ENCODE measurements around the gene MRPS26. TPM values are rescaled to one million over a fixed set of nuclear protein-coding genes. Genes with fewer than 3 reads are reported as not detected.

MRPS26 gene
- total and polyA plus RNA-seq, 2 of the 13 experiments (the other 11 are each of a cell fraction or from before 2014, with no cell fraction given): 89.8 to 187 TPM

DNA sequence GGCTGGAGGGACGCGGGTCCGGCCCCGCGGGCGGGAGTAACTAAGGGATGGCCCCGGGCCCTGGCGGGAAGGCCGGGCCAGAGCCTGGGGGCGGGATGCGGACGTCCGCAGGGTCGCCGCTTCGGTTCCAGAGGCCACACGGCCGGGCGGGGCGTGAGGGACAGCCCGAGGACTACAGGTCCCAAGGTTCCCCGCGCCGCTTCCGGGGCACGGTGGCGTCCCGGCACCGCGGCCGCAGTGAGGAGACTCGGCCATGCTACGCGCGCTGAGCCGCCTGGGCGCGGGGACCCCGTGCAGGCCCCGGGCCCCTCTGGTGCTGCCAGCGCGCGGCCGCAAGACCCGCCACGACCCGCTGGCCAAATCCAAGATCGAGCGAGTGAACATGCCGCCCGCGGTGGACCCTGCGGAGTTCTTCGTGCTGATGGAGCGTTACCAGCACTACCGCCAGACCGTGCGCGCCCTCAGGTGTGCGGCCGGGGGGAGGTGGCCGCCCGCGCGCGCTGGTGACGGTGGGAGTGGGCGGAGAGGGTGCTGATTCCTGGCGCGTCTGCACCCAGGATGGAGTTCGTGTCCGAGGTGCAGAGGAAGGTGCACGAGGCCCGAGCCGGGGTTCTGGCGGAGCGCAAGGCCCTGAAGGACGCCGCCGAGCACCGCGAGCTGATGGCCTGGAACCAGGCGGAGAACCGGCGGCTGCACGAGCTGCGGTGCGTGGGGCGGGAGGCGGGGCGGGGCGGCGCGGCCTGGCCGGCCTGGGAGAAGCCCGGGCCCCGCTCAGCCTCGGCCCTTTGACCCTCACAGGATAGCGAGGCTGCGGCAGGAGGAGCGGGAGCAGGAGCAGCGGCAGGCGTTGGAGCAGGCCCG is at the start of gene MRPS26 (continued):
- TF ChIP-seq, protein P1, sequence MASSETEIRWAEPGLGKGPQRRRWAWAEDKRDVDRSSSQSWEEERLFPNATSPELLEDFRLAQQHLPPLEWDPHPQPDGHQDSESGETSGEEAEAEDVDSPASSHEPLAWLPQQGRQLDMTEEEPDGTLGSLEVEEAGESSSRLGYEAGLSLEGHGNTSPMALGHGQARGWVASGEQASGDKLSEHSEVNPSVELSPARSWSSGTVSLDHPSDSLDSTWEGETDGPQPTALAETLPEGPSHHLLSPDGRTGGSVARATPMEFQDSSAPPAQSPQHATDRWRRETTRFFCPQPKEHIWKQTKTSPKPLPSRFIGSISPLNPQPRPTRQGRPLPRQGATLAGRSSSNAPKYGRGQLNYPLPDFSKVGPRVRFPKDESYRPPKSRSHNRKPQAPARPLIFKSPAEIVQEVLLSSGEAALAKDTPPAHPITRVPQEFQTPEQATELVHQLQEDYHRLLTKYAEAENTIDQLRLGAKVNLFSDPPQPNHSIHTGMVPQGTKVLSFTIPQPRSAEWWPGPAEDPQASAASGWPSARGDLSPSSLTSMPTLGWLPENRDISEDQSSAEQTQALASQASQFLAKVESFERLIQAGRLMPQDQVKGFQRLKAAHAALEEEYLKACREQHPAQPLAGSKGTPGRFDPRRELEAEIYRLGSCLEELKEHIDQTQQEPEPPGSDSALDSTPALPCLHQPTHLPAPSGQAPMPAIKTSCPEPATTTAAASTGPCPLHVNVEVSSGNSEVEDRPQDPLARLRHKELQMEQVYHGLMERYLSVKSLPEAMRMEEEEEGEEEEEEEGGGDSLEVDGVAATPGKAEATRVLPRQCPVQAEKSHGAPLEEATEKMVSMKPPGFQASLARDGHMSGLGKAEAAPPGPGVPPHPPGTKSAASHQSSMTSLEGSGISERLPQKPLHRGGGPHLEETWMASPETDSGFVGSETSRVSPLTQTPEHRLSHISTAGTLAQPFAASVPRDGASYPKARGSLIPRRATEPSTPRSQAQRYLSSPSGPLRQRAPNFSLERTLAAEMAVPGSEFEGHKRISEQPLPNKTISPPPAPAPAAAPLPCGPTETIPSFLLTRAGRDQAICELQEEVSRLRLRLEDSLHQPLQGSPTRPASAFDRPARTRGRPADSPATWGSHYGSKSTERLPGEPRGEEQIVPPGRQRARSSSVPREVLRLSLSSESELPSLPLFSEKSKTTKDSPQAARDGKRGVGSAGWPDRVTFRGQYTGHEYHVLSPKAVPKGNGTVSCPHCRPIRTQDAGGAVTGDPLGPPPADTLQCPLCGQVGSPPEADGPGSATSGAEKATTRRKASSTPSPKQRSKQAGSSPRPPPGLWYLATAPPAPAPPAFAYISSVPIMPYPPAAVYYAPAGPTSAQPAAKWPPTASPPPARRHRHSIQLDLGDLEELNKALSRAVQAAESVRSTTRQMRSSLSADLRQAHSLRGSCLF (CRISPR knock-in tag; IDR thresholded peaks at IDR 0.05; ENCODE audit: borderline replicate concordance): no peak; the same call in 1 of the 2 replicates
- TF ChIP-seq ZNF768 (CRISPR knock-in tag; IDR thresholded peaks at IDR 0.05) (peak; percentile 75; the same call in 1 of the 2 replicates), SRY (CRISPR knock-in tag; IDR thresholded peaks at IDR 0.05) (peak; percentile 83), KLF13 (CRISPR knock-in tag; IDR thresholded peaks at IDR 0.05) (0 out of 2 replicates have a peak, but pooled peaks have one; percentile 30), ZNF563 (CRISPR knock-in tag; IDR thresholded peaks at IDR 0.05) (peak; percentile 94), NR2F2 (IDR thresholded peaks at IDR 0.05; ENCODE audit: borderline replicate concordance, low read depth) (peak; percentile 69; the same call in 1 of the 2 replicates), KAT8 (CRISPR knock-in tag; IDR thresholded peaks at IDR 0.05) (peak; percentile 89)
- TF ChIP-seq, protein P2, sequence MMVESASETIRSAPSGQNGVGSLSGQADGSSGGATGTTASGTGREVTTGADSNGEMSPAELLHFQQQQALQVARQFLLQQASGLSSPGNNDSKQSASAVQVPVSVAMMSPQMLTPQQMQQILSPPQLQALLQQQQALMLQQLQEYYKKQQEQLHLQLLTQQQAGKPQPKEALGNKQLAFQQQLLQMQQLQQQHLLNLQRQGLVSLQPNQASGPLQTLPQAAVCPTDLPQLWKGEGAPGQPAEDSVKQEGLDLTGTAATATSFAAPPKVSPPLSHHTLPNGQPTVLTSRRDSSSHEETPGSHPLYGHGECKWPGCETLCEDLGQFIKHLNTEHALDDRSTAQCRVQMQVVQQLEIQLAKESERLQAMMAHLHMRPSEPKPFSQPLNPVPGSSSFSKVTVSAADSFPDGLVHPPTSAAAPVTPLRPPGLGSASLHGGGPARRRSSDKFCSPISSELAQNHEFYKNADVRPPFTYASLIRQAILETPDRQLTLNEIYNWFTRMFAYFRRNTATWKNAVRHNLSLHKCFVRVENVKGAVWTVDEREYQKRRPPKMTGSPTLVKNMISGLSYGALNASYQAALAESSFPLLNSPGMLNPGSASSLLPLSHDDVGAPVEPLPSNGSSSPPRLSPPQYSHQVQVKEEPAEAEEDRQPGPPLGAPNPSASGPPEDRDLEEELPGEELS (CRISPR knock-in tag; IDR thresholded peaks at IDR 0.05): peak; percentile 27; the same call in 1 of the 2 replicates
- TF ChIP-seq, protein P3, sequence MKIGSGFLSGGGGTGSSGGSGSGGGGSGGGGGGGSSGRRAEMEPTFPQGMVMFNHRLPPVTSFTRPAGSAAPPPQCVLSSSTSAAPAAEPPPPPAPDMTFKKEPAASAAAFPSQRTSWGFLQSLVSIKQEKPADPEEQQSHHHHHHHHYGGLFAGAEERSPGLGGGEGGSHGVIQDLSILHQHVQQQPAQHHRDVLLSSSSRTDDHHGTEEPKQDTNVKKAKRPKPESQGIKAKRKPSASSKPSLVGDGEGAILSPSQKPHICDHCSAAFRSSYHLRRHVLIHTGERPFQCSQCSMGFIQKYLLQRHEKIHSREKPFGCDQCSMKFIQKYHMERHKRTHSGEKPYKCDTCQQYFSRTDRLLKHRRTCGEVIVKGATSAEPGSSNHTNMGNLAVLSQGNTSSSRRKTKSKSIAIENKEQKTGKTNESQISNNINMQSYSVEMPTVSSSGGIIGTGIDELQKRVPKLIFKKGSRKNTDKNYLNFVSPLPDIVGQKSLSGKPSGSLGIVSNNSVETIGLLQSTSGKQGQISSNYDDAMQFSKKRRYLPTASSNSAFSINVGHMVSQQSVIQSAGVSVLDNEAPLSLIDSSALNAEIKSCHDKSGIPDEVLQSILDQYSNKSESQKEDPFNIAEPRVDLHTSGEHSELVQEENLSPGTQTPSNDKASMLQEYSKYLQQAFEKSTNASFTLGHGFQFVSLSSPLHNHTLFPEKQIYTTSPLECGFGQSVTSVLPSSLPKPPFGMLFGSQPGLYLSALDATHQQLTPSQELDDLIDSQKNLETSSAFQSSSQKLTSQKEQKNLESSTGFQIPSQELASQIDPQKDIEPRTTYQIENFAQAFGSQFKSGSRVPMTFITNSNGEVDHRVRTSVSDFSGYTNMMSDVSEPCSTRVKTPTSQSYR (CRISPR knock-in tag; IDR thresholded peaks at IDR 0.05; ENCODE audit: borderline replicate concordance): peak; percentile 46
- TF ChIP-seq, protein P4, sequence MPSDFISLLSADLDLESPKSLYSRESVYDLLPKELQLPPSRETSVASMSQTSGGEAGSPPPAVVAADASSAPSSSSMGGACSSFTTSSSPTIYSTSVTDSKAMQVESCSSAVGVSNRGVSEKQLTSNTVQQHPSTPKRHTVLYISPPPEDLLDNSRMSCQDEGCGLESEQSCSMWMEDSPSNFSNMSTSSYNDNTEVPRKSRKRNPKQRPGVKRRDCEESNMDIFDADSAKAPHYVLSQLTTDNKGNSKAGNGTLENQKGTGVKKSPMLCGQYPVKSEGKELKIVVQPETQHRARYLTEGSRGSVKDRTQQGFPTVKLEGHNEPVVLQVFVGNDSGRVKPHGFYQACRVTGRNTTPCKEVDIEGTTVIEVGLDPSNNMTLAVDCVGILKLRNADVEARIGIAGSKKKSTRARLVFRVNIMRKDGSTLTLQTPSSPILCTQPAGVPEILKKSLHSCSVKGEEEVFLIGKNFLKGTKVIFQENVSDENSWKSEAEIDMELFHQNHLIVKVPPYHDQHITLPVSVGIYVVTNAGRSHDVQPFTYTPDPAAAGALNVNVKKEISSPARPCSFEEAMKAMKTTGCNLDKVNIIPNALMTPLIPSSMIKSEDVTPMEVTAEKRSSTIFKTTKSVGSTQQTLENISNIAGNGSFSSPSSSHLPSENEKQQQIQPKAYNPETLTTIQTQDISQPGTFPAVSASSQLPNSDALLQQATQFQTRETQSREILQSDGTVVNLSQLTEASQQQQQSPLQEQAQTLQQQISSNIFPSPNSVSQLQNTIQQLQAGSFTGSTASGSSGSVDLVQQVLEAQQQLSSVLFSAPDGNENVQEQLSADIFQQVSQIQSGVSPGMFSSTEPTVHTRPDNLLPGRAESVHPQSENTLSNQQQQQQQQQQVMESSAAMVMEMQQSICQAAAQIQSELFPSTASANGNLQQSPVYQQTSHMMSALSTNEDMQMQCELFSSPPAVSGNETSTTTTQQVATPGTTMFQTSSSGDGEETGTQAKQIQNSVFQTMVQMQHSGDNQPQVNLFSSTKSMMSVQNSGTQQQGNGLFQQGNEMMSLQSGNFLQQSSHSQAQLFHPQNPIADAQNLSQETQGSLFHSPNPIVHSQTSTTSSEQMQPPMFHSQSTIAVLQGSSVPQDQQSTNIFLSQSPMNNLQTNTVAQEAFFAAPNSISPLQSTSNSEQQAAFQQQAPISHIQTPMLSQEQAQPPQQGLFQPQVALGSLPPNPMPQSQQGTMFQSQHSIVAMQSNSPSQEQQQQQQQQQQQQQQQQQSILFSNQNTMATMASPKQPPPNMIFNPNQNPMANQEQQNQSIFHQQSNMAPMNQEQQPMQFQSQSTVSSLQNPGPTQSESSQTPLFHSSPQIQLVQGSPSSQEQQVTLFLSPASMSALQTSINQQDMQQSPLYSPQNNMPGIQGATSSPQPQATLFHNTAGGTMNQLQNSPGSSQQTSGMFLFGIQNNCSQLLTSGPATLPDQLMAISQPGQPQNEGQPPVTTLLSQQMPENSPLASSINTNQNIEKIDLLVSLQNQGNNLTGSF (CRISPR knock-in tag; IDR thresholded peaks at IDR 0.05): peak; percentile 79
